22Rv1 (cell line): ENCODE results near the gene NBDY.

Experiments
- CTCF ChIP-seq: fragments of 450-650 bp; IDR thresholded peaks from 2 replicates; pipeline ENCODE4 v1.5.1; 2017; ENCODE audit warnings: mild to moderate bottlenecking
- ZFX ChIP-seq: fragments of 450-650 bp; IDR thresholded peaks from 2 replicates; pipeline ENCODE4 v1.6.1; 2017; ENCODE audit warnings: antibody characterized with exemption, borderline replicate concordance

DNA sequence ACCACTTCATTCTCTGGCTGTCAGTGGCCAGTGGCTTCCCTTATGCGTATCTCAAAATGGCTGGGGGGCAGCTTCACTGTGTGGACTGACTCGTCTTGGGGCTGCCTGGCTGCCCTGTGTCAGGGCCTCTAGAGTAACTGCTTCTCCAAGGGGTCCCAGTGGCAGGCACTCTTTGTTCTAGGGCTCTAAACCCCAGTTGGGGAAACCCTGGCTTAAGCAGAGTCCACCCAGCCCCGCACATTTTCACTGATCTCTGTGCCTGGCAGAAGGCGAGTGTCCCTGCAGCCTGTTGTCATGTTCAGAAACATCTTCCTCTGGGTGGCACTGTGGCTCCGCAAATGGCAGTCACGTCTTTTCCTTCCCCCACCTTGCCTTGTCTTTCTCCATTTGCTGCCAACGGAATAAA, 59.7 kb downstream of the NBDY start:
- TF ChIP-seq CTCF = no peak
- TF ChIP-seq ZFX = no peak
